Hematopoietic multipotent progenitor cell treated with erythropoietin and hydrocortisone succinate and interleukin-3 and kit ligand, for 6 days (in vitro differentiated cells): ENCODE measurements around the gene VPS11.
"Not testable (repeated sequence)": the region's sequence is repeated elsewhere in the genome, so short reads cannot be mapped to it uniquely, and the experiment has no call there.

Experiments
- DNase-seq: peaks from one replicate; pipeline ENCODE4 v3.0.0-alpha.2; 2015

VPS11 gene

DNA sequence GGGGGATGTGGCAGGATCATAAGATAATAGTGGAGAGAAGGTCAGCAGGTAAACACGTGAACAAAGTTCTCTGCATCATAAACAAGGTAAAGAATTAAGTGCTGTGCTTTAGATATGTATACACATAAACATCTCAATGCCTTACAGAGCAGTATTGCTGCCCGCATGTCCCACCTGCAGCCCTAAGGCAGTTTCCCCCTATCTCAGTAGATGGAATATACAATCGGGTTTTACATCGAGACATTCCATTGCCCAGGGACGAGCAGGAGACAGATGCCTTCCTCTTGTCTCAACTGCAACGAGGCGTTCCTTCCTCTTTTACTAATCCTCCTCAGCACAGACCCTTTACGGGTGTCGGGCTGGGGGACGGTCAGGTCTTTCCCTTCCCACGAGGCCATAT lies 28.1 kb upstream of the VPS11 start:
- not testable (repeated sequence) for DNase-seq

DNA sequence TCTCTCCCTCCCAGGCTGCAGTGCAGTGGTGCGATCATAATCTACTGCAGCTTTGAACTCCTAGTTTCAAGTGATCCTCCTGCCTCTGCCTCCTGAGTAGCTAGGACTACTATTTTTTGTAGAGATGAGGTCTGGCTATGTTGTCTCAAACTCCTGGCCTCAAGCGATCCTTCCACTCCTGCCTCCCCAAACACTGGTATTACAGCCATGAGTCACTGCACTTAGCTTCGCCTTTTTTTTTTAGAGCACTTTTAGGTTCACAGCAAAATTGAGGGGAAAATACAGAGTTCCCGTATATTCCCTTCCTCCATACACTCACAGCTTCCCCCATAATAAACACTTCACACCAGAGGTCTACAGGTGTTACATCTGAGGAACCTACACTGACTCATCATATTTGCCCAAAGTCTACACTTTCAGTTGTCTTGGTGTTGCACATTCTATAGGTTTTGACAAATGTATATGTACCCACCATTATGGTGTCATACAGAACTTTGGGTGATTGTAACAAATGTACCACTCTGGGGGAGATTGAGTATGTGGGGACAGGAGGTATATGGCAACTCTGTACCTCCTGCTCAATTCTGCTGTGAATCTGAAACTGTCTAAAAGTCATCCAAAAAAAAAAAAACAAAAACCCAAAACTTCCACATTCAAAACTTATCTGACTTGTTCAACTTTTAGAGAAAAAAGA lies 25.6 kb upstream of the VPS11 start:
- no peak for DNase-seq

DNA sequence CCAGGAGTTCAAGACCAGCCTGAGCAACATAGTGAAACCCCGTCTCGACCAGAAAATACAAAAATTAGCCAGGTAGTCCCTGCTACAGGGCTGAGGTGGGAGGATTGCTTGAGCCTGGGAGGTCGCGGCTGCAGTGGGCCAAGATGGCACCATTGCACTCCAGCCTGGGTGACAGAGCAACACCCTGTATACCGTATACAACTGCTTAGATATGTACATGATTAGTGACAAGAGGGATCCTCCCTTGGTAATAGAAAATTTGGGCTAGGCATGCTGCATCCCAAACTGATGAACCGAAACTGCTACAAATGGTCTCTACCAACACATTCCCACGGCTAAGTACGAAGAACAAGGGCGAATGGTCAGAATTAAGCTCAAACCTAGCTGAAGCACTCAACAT lies 24.7 kb upstream of the VPS11 start:
- DNase-seq: no peak

- DNase-seq: no peak
Measured at GRCh38 chr11:119044708-119045107, 22.9 kb upstream of the VPS11 start.

DNA sequence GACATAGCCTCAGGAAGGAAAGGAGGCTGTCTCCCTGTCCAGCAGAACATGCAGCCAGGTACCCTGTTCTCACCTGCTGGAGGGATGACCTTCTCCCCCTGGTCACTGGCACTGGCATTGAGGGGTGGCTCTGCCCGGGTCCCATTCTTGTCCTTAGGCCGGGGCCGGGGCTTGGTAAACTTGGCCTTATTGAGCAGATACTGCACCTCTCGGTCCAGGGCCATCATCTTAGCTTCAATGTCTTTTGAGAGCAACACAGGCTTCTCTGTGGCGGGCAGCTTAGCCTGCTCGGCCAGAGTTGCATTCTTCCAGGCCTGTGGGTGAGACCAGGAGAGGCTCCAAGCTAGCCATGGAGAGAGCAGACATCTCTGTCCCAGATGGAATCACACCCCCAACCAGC lies 21.1 kb upstream of the VPS11 start:
- no peak for DNase-seq

DNA sequence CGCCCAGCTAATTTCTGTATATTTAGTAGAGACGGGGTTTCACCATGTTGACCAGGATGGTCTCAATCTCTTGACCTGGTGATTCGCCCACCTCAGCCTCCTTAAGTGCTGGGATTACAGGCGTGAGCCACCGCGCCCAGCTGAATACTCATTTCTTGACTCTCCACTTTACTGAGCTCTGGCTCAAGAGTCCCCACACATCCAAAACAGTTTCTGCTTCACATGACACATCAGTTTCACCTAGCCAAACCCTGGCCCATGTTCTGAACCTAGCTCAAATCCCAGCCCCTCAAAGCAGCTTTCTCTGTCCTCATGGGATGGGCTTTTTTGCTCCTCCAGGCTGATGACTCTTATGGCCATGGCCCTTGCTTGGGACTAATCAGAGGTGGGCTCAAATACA lies 20.4 kb upstream of the VPS11 start:
- DNase-seq: no peak

GRCh38 chr11:119048644-119049043 lies 19.0 kb upstream of the VPS11 start:
- no peak for DNase-seq

- DNase-seq: no peak
Measured at GRCh38 chr11:119049081-119049480, 18.5 kb upstream of the VPS11 start.

DNA sequence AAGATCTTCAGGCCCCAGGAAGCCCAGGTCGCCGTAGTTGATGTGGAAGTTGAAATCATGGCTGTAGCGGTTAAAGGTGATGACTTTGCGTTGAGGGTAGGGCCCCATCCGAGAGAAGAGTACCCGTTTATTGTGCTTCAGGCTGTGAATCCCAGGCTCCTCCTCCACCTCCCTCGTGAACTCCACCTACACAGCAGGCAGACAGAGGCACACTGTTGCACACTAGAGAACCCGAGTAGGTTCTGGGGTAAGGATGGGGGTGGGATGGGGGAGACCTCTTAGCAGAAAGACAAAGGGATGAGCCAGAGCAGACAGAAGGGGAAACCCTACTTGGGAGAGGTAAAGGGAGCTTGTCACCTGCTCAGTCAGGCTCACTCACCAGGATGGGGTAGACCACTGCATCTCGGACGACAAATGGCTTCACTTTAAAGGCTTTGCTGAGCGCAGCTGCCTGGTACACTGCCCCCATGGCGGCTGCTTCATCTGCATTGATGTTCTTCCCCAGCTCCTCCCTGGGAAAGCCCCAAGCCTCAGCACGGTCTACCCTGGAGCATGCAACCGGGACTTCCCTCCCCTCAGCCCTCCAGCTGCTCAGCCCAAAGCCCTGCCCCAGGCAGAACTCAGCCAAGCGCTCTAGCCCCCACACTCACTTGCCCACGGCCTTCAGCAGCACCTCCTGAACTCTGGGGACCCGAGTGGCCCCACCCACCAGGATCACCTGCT lies 16.0 kb upstream of the VPS11 start:
- no peak for DNase-seq

DNA sequence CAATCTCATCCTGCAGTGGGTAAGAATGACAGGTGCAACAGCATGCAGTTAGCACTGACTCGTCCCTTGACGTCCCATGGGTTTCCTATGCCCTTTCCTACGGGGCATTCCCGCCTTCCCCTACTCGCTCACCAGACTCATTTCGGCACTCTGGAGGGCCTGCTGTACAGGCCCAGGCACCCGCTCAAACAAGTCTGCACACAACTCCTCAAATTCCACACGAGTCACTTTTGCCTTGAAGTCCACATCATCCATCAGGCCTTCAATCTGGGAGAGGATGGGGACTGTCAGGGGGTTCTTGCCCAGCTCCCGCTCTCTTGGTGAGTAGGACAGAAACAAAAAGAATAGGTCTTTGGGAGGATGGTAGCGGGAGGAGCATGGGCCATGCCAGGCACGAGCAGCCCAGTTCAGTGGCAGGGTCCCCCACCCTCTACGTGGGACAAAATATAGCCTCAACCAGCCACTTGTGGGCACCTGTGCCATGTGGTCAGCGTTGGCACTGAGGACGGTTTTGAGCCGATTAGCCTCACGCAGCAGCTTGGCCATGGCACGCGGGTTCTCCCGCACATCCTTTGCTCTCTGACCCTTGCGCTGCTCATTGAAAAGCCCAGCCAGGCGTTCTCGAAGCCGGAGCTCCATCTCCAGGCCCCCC lies 15.3 kb upstream of the VPS11 start:
- no peak for DNase-seq

DNA sequence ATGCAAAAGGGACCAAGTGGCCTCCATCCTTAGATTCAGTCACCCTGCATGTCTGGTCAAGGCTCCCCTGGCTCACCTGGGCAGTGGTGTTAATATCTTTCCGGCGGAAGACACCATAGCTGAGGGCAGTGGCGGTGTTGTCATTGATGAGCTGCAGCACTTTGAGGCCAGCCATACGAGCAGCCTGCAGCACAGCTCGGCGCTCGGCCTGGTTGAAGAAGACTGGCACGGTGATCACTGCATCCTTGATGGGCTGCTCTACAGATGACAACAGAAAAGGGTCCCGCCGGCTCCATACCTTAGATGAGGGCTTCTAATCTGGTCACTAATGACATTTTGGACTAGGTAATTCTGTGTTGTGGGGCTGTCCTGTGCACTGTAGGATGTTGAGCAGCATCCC lies 13.2 kb upstream of the VPS11 start:
- no peak for DNase-seq

DNA sequence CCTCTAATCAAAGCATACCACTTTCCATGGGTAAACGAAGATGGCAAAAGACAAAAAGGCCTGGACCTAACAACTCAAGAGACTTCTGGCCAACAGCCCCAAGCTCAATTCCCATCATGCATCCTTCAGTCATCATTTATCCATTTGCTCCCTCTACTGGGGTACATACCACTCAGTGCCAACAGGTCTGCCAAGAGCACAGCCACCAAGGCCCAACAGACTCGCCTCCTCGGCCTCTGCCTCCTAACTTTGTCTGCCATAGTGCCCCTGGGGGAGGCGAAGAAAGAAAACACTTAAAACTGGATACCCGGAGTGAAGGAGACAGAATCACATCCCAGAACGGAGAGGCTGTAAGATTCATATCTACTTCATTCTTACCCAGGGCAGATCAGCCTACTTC lies 11.7 kb upstream of the VPS11 start:
- DNase-seq: peak; percentile 78

- peak; percentile 28 for DNase-seq
Measured at GRCh38 chr11:119056421-119056999, 11.1 kb upstream of the VPS11 start.

- peak; percentile 99 for DNase-seq
Measured at GRCh38 chr11:119057000-119057769, 10.4 kb upstream of the VPS11 start, which contains the start of gene HYOU1. Gene HYOU1 (minus strand): TSS chr11:119057205. CDS start chr11:119056160, 1,045 bp downstream.

DNA sequence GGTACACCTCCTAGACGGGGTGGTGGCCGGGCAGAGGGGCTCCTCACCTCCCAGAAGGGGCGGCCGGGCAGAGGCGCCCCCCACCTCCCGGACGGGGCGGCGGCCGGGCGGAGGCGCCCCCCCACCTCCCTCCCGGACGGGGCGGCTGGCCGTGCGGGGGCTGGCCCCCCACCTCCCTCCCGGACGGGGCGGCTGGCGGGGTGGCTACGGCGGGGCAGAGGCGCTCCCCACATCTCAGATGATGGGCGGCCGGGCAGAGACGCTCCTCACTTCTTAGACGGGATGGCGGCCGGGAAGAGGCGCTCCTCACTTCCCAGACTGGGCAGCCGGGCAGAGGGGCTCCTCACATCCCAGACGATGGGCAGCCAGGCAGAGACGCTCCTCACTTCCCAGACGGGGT lies 8.5 kb upstream of the VPS11 start:
- not testable (repeated sequence) for DNase-seq

DNA sequence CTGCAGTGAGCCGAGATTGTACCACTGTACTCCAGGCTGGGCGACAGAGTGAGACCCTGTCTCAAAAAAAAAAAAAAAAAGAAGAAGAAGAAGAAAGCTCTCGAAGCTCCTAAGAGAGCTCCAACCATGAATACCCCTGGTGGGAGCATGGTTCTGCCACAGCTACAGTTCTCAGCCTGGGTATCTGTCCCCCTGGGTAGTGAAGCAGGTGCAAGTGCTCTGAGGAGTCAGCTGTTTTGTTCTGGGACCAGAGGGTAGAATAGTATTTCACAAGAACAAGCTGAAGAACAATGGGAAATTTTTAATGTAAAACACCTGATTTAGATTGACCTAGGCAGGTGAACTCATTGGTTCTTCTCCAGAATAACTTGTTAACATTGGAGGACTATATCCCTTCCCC lies 6.4 kb upstream of the VPS11 start:
- no peak for DNase-seq

- peak; percentile 75 for DNase-seq
Measured at GRCh38 chr11:119062779-119063178, 4.8 kb upstream of the VPS11 start.

DNA sequence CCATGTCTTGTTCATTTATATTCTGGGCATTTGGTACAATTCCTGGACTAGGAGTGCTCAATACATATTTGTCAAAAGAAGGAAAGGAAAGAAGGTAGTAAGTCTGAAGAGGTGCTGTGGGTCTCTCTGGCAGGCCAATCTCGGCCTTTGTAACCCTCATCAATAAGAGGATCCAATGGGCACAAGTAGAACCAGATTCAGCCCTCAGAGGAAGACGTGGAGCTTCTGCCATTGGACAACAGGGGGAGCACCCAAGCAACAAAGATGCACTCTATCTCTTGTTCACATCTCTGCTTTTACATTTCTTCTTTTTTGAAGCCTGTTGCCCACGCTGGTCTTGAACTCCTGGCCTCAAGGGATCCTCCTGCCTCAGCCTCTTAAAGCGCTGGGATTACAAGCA lies 2.2 kb upstream of the VPS11 start:
- peak; percentile 86 for DNase-seq

DNA sequence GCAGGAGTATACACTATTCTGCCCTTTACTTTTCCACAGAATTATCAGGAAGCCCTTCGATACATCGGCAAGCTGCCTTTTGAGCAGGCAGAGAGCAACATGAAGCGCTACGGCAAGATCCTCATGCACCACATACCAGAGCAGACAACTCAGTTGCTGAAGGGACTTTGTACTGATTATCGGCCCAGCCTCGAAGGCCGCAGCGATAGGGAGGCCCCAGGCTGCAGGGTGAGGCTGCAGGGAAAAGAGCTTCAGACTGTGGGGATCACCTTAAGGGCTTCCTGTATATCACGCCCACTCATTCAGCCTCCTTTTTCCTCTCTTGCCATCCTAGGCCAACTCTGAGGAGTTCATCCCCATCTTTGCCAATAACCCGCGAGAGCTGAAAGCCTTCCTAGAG lies 10.2 kb downstream of the VPS11 start:
- no peak for DNase-seq

DNA sequence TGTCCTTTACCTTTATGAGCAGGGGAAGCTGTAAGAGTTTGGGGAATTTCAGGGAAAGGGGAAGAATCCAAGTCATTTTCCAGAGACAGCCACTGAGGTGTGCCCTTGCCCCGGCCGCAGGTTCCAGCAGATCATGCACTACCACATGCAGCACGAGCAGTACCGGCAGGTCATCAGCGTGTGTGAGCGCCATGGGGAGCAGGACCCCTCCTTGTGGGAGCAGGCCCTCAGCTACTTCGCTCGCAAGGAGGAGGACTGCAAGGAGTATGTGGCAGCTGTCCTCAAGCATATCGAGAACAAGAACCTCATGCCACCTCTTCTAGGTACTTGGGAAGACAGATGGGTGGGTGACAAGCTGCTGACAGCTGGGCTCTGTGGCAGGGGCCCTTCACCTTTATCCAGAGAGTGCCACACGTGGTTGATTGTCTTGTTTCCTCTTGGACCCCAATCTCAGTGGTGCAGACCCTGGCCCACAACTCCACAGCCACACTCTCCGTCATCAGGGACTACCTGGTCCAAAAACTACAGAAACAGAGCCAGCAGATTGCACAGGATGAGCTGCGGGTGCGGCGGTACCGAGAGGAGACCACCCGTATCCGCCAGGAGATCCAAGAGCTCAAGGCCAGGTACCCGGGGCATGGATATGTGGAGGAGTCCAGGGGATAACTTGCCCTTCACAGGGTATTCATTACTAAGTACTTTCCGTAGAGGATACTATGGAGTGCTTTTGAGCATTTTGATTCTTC lies 11.2 kb downstream of the VPS11 start:
- DNase-seq: no peak

- DNase-seq: no peak
Measured at GRCh38 chr11:119081682-119082260, 14.2 kb downstream of the VPS11 start.
